Mammary epithelial cell (primary cell): Measurements from ENCODE around the gene GTF2F2.

Experiments used
- EZH2 ChIP-seq: IDR thresholded peaks from 2 replicates; pipeline ENCODE4 v1.6.1; 2012; ENCODE audit warnings: low read length, inconsistent platforms, borderline replicate concordance
- TF ChIP-seq, protein P1 (sequence below), 2 donors: IDR thresholded peaks in 1 of 2; conservative IDR thresholded peaks in 1 of 2; 2 replicates each; pipeline ENCODE4 v1.5.1; 2011 to 2012; ENCODE audit warnings: inconsistent platforms in 2 of 2, low read length in 2 of 2, mild to moderate bottlenecking in 2 of 2, control low read depth in 1 of 2, low read depth in 1 of 2; ENCODE audit not compliant: insufficient read depth in 1 of 2; ENCODE audit errors: extremely low read depth in 1 of 2

DNA sequence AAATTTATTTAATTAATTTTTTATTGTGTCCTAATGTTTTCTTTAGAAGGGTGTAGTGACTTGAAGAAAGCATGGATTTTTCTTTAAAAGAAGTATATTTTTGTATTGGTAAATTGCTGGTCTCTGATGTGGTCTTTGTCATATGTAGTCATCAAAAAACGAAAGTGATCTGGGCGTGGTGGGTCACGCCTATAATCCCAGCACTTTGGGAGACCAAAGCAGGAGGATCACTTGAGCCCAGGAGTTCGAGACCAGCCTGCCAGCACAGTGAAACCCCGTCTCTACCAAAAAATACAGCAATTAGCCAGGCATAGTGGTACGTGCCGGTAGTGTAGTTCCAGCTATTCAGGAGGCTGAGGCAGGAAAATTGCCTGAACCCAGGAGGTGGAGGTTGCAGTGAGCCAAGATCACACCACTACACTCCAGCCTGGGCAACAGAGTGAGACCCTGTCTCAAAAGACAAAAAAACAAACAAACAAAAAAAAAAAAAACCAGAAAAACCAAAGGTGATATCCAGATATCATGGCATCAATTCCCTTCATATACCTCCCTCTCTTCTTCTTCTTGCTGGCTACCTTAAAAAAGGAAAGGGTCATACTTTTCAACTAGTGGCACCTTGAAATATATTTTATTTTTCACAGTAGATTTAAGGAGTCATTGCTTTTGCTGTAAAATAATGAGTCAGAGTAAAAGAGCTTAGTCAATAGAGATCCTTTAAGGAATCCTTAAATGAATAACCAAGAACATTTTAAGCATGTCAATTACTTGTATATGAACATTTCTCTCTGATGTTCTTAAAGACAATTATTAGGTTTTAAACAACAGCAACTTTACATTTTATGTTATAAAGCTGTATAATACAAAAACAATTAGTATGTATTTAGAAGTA is 60.6 kb downstream of the GTF2F2 start:
- TF ChIP-seq, protein P1, sequence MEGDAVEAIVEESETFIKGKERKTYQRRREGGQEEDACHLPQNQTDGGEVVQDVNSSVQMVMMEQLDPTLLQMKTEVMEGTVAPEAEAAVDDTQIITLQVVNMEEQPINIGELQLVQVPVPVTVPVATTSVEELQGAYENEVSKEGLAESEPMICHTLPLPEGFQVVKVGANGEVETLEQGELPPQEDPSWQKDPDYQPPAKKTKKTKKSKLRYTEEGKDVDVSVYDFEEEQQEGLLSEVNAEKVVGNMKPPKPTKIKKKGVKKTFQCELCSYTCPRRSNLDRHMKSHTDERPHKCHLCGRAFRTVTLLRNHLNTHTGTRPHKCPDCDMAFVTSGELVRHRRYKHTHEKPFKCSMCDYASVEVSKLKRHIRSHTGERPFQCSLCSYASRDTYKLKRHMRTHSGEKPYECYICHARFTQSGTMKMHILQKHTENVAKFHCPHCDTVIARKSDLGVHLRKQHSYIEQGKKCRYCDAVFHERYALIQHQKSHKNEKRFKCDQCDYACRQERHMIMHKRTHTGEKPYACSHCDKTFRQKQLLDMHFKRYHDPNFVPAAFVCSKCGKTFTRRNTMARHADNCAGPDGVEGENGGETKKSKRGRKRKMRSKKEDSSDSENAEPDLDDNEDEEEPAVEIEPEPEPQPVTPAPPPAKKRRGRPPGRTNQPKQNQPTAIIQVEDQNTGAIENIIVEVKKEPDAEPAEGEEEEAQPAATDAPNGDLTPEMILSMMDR (conservative IDR thresholded peaks at IDR 0.05 in 1 of 2, IDR thresholded peaks at IDR 0.05 in 1 of 2; ENCODE audit: extremely low read depth in 1 of 2, insufficient read depth in 1 of 2, low read depth in 1 of 2, low read length in 2 of 2), result no peak
- TF ChIP-seq EZH2, result no peak
